ENCODE measurements around the gene KRTAP12-1.

DNA sequence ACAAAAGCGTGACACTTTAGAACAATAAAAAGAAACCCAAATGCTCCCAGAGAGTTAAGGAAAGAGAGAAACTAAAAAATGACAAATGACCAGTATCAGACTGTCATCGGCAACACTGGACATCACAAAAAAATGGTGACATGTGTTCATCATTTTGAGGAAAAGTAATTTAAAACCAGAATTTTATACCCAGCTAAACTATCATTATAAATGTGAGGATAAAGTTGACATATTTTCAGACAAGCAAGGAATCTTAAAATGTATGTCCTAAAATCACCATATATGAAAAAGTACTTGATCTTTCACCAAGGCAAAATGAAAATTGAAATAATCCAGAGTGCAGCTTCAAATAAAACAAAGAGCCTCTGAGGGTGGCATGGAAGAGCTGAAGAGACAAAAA, 37.1 kb downstream of the KRTAP12-1 start:
- TF ChIP-seq, protein P1, sequence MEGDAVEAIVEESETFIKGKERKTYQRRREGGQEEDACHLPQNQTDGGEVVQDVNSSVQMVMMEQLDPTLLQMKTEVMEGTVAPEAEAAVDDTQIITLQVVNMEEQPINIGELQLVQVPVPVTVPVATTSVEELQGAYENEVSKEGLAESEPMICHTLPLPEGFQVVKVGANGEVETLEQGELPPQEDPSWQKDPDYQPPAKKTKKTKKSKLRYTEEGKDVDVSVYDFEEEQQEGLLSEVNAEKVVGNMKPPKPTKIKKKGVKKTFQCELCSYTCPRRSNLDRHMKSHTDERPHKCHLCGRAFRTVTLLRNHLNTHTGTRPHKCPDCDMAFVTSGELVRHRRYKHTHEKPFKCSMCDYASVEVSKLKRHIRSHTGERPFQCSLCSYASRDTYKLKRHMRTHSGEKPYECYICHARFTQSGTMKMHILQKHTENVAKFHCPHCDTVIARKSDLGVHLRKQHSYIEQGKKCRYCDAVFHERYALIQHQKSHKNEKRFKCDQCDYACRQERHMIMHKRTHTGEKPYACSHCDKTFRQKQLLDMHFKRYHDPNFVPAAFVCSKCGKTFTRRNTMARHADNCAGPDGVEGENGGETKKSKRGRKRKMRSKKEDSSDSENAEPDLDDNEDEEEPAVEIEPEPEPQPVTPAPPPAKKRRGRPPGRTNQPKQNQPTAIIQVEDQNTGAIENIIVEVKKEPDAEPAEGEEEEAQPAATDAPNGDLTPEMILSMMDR (IDR thresholded peaks at IDR 0.05; ENCODE audit: control extremely low read depth in 1 of 3, insufficient read depth in 1 of 3, low read depth in 1 of 3, low read length in 3 of 3), result no peak
- TF ChIP-seq JUN (IDR thresholded peaks at IDR 0.05; ENCODE audit: low read depth, low read length) (no peak), JUND (IDR thresholded peaks at IDR 0.05; ENCODE audit: low read length) (no peak), EP300 (IDR thresholded peaks at IDR 0.05; ENCODE audit: borderline replicate concordance in 1 of 2, low read depth in 2 of 2, low read length in 2 of 2) (no peak), HDAC2 (IDR thresholded peaks at IDR 0.05; ENCODE audit: borderline replicate concordance in 1 of 2, low read depth in 2 of 2, low read length in 2 of 2) (no peak), CEBPB (IDR thresholded peaks at IDR 0.05; ENCODE audit: low read depth, low read length) (no peak), BACH1 (IDR thresholded peaks at IDR 0.05; ENCODE audit: low read length) (no peak), POLR2A (IDR thresholded peaks at IDR 0.05; ENCODE audit: control extremely low read depth in 1 of 2, low read depth in 2 of 2, low read length in 2 of 2) (no peak), RAD21 (IDR thresholded peaks at IDR 0.05 in 1 of 2, conservative IDR thresholded peaks at IDR 0.05 in 1 of 2; ENCODE audit: low read depth in 2 of 2, low read length in 2 of 2) (no peak), FOSL1 (IDR thresholded peaks at IDR 0.05; ENCODE audit: insufficient read depth, low read depth, low read length) (no peak), GABPA (IDR thresholded peaks at IDR 0.05; ENCODE audit: borderline replicate concordance, insufficient read depth, low read length) (no peak), GTF2F1 (IDR thresholded peaks at IDR 0.05; ENCODE audit: borderline replicate concordance, low read depth, low read length) (no peak), NRF1 (IDR thresholded peaks at IDR 0.05; ENCODE audit: low read depth, low read length) (no peak)

Measured in H1 (cell line).